Motor neuron (in vitro differentiated cells): ENCODE data around the gene ARID1B. TPM values are rescaled to one million over a fixed set of nuclear protein-coding genes. Genes with fewer than 3 reads are reported as not detected.
A peak's percentile ranks its signal among the peaks of the same experiment; 100 is the strongest.

Experiments used
- ATAC-seq, 8 experiments: fragments of 200-7000 bp; cut with Tn5 transposase; replicated peaks in 6 of 8; 2 replicates each; pipeline ENCODE4 v1.8.0; 2021; ENCODE audit warnings: mild to moderate bottlenecking in 8 of 8, moderate library complexity in 8 of 8
- H3K27ac ChIP-seq, 2 donors: fragments of 250-450 bp; sonication (Bioruptor Pico); 2 replicates each; pipeline ENCODE4 v1.9.0; 2021; ENCODE audit warnings: antibody characterized with exemption in 2 of 2, mild to moderate bottlenecking in 2 of 2, moderate library complexity in 1 of 2
- H3K4me1 ChIP-seq, 2 donors: fragments of 250-450 bp; sonication (Bioruptor Pico); replicated peaks in 1 of 2; 2 replicates each; pipeline ENCODE4 v1.6.1; 2021; ENCODE audit warnings: antibody characterized with exemption in 2 of 2, mild to moderate bottlenecking in 2 of 2, moderate library complexity in 1 of 2
- H3K4me3 ChIP-seq, 5 donors: fragments of 250-450 bp; sonication (Bioruptor Pico); 2 replicates each; pipeline ENCODE4 v1.9.0; 2021; ENCODE audit warnings: antibody characterized with exemption in 5 of 5, mild to moderate bottlenecking in 5 of 5, moderate library complexity in 4 of 5
- WGBS, 10 experiments: fragments of 450-650 bp; shearing (Covaris generic); methylation state at CpG; one replicate each; pipeline ENCODE4 v1.0.0; 2022; 5-methylcytosine and 5-hydroxymethylcytosine counted together
- in situ Hi-C, 9 experiments: fragments of 400-800 bp; cut with MboI; loops; one replicate each; pipeline ENCODE4 v1.15.0; 2021; ENCODE audit warnings: low sequenced_read_pairs in 9 of 9, low pct_unique_long_range_greater_than_20kb in 2 of 9; ENCODE audit not compliant: unreplicated experiment in 9 of 9
- total RNA-seq, 8 experiments: library from RNA; unstranded; fragments of 300-600 nt; gene quantifications; 2 replicates each; pipeline versions ENCODE4 v1.2.3 to v1.2.4, GENCODE V29; 2022

Gene ARID1B
- total RNA-seq, 8 experiments from 2014 or later, result 35.8 to 165 (median 54.9) TPM

- no peak for ATAC-seq
- Histone ChIP-seq H3K27ac (no peak overlapping the region), H3K4me1 (peaks cover 17 to 34% of the 10 kb centered on the region in 2 donors), H3K4me3 (no peak overlapping the region)
- 28 to 100% (median 92%) methylated on average over 1 to 4 of the region's 4 CpGs for WGBS, 10 experiments
- in situ Hi-C loops, result no loop called here
Measured at GRCh38 chr6:157226026-157226625, 448.9 kb downstream of the ARID1B start.

- in situ Hi-C loops, result no loop called here
- Histone ChIP-seq H3K27ac (no peak overlapping the region), H3K4me1 (peaks cover 17 to 40% of the 10 kb centered on the region in 2 donors), H3K4me3 (no peak overlapping the region)
- 0 to 100% (median 60%) methylated on average over 1 of the region's 4 CpGs; no CpG with 5 or more reads in 6 of the 10 experiments for WGBS, 10 experiments
- ATAC-seq, result peak in 3 of 8 experiments; percentile 20 to 80 (median 62)
Measured at GRCh38 chr6:157226761-157227160, 449.6 kb downstream of the ARID1B start.

- peak in 2 of 8 experiments; percentile 27 to 32 for ATAC-seq
- H3K4me1 ChIP-seq, result peaks cover 17 to 44% of the 10 kb centered on the region in 2 donors
- H3K4me3 ChIP-seq, result no peak overlapping the region
- in situ Hi-C loops, result no loop called here
- WGBS, 10 experiments, result 40 to 100% (median 80%) methylated on average over 1 to 16 of the region's 36 CpGs; no CpG with 5 or more reads in 2 of the 10 experiments
- no peak overlapping the region for H3K27ac ChIP-seq
Measured at GRCh38 chr6:157227202-157228166, 450.3 kb downstream of the ARID1B start.

- 19 to 100% (median 60%) methylated on average over 1 to 5 of the region's 23 CpGs; no CpG with 5 or more reads in 4 of the 10 experiments for WGBS, 10 experiments
- ATAC-seq, result peak in 5 of 8 experiments; percentile 69 to 86 (median 84)
- in situ Hi-C loops, result no loop called here
- H3K27ac ChIP-seq, result peak overlapping the region; percentile 43 to 55
- peaks cover 17 to 44% of the 10 kb centered on the region in 2 donors for H3K4me1 ChIP-seq
- H3K4me3 ChIP-seq, result no peak overlapping the region
Measured at GRCh38 chr6:157228426-157229131, 451.4 kb downstream of the ARID1B start.

GRCh38 chr6:157229132-157229618 lies 452.0 kb downstream of the ARID1B start:
- Histone ChIP-seq H3K27ac (peak overlapping the region; percentile 43 to 55), H3K4me3 (no peak overlapping the region), H3K4me1 (peaks cover 17 to 44% of the 10 kb centered on the region in 2 donors)
- ATAC-seq, result peak in 6 of 8 experiments; percentile 38 to 64 (median 54)
- 14 to 100% (median 80%) methylated on average over 1 to 5 of the region's 8 CpGs; no CpG with 5 or more reads in 3 of the 10 experiments for WGBS, 10 experiments
- in situ Hi-C loops, result no loop called here

- Histone ChIP-seq H3K4me3 (no peak overlapping the region), H3K27ac (peak overlapping the region; percentile 43 to 55), H3K4me1 (peaks cover 17 to 44% of the 10 kb centered on the region in 2 donors)
- ATAC-seq, result peak in 6 of 8 experiments; percentile 44 to 88 (median 76)
- in situ Hi-C loops, result no loop called here
- WGBS, 10 experiments, result 17 to 96% (median 60%) methylated on average over 1 to 8 of the region's 8 CpGs; no CpG with 5 or more reads in 1 of the 10 experiments
Measured at GRCh38 chr6:157229713-157230112, 452.5 kb downstream of the ARID1B start.

GRCh38 chr6:157230910-157231309 lies 453.7 kb downstream of the ARID1B start:
- H3K4me1 ChIP-seq, result peaks cover 17 to 50% of the 10 kb centered on the region in 2 donors
- ATAC-seq, result no peak
- H3K4me3 ChIP-seq, result no peak overlapping the region
- in situ Hi-C loops, result no loop called here
- 80 to 100% (median 86%) methylated on average over 1 to 8 of the region's 9 CpGs; no CpG with 5 or more reads in 5 of the 10 experiments for WGBS, 10 experiments
- no peak overlapping the region for H3K27ac ChIP-seq

GRCh38 chr6:157232161-157232895 lies 455.1 kb downstream of the ARID1B start:
- WGBS, 10 experiments, result 60 to 100% (median 78%) methylated on average over 1 to 8 of the region's 17 CpGs; no CpG with 5 or more reads in 4 of the 10 experiments
- peak overlapping the region in 1 of 2 donors; percentile 3 for H3K27ac ChIP-seq
- H3K4me1 ChIP-seq, result peaks cover 24 to 55% of the 10 kb centered on the region in 2 donors
- ATAC-seq, result no peak
- H3K4me3 ChIP-seq, result no peak overlapping the region
- in situ Hi-C loops, result no loop called here

GRCh38 chr6:157233156-157233555 lies 456.0 kb downstream of the ARID1B start:
- Histone ChIP-seq H3K4me3 (no peak overlapping the region), H3K27ac (no peak overlapping the region), H3K4me1 (peaks cover 27 to 55% of the 10 kb centered on the region in 2 donors)
- ATAC-seq, result no peak
- in situ Hi-C loops, result no loop called here
- WGBS, 10 experiments, result 0 to 80% (median 17%) methylated on average over 1 to 2 of the region's 2 CpGs; no CpG with 5 or more reads in 7 of the 10 experiments

GRCh38 chr6:157233686-157234085 lies 456.5 kb downstream of the ARID1B start:
- H3K4me1 ChIP-seq, result peaks cover 22 to 50% of the 10 kb centered on the region in 2 donors
- in situ Hi-C loops, result no loop called here
- no peak for ATAC-seq
- no peak overlapping the region for H3K27ac ChIP-seq
- whole genome bisulfite sequencing, 10 experiments, result 40 to 100% (median 75%) methylated on average over 1 to 2 of the region's 3 CpGs; no CpG with 5 or more reads in 6 of the 10 experiments
- no peak overlapping the region for H3K4me3 ChIP-seq

- in situ Hi-C loops, result no loop called here
- peak; percentile 57 to 77 (median 68) for ATAC-seq
- 0 to 10% (median 8%) methylated on average over 1 to 4 of the region's 28 CpGs; no CpG with 5 or more reads in 7 of the 10 experiments for WGBS, 10 experiments
- peak overlapping the region in 4 of 5 donors; percentile 4 to 27 (median 22) for H3K4me3 ChIP-seq
- peaks cover 21 to 46% of the 10 kb centered on the region in 2 donors for H3K4me1 ChIP-seq
- no peak overlapping the region for H3K27ac ChIP-seq
Measured at GRCh38 chr6:157235600-157236039, 458.4 kb downstream of the ARID1B start.
